SH-SY5Y (cell line): Measurements from ENCODE around the gene TUB.

Source experiments
- GATA2 ChIP-seq: IDR thresholded peaks from 2 replicates; pipeline ENCODE4 v1.6.1; 2011; ENCODE audit warnings: mild to moderate bottlenecking, low read depth, low read length
- GATA3 ChIP-seq: IDR thresholded peaks from 2 replicates; pipeline ENCODE4 v1.6.1; 2011; ENCODE audit warnings: low read depth, mild to moderate bottlenecking, low read length, moderate library complexity

Gene TUB

DNA sequence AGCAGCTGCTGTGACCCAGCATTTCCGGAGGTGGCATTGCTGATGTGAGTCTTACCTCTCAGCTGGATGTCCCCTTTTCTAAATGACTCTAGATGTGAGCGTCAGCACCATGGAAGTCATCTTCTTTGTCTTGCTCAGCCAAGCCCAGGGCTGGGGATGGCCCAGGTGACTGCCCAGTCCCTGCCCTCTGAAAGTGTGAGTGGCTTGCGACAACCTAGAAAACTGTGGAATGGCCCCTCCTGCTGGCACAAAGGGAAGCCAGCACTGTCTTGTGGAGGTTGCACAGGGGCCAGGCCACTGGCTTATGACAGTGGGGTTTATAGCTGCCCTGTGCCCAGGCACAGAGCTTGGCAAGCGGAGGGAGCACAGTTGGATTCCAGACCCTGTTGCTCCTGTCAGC, 6.2 kb downstream of the TUB start:
- TF ChIP-seq GATA2 (no peak), GATA3 (no peak)

DNA sequence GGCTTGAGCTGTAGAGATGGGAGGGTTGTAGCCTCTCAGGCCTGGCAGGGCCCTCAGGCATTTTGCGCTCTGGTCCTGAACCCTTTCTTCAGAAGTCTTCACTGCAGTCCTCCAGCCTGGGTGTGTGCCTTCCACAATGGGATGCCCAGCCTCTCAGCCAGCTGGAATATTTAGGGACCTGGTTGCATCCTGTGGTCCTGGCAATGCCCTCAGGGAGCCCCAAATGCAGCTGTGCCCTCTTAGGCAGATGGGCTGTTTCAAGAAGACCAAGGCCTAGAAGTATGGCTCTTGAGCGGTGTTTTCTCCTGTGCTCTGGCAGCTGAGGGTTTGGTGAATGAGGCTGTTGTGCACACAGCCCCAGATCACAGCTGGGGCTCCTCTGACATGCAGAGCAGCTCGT, 6.7 kb downstream of the TUB start:
- TF ChIP-seq GATA2 (no peak), GATA3 (no peak)

DNA sequence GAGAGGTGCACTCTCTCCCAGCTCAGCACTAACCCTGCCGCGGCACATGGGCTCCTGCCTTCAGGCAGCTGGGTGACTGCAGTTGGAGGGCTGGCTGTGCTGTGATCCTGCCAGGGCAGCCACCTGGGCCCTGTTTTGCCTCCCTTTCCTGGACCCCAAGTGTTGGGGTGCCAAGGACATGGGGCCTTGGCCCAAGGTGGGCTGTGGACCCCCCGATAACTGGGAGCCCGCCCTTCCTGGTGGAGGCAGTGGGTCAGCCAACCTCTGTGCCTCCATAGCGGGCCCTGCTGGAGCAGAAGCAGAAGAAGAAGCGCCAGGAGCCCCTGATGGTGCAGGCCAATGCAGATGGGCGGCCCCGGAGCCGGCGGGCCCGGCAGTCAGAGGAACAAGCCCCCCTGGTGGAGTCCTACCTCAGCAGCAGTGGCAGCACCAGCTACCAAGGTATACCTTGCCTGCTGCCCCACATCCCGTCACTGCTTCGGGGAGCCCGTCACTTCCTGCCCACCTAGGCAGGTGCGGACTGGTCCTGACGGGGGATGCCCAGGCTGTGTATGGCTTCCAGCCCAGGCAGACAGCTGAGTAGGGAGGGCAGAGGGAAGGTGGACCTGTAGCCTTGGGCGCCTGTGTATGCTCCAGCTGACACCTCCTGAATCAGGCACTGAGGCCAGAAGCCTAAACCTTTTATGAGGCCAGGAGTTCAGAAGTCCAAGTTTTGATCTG, 8.9 kb downstream of the TUB start:
- TF ChIP-seq GATA2 (no peak), GATA3 (no peak)

DNA sequence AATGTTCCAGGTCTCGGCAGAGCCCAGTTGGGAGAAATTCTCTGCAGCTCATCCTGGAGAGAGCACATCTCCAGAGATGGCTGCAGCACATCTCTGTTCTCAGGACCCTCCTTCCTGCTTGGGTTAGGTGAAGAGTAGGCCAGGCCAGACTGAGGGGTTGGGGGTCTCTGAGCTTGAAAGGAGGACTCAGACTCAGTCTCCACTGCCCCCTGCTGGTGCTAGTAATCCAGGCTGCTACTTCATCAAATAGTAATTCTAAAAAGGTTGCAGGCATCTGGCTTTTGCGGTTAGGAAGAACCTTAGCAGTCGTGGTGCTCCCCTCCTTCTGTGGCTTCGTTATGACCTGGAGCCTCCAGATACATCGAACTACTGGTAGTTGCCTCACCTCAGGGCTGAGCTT, 9.7 kb downstream of the TUB start:
- TF ChIP-seq GATA2: no peak
- TF ChIP-seq GATA3: no peak

DNA sequence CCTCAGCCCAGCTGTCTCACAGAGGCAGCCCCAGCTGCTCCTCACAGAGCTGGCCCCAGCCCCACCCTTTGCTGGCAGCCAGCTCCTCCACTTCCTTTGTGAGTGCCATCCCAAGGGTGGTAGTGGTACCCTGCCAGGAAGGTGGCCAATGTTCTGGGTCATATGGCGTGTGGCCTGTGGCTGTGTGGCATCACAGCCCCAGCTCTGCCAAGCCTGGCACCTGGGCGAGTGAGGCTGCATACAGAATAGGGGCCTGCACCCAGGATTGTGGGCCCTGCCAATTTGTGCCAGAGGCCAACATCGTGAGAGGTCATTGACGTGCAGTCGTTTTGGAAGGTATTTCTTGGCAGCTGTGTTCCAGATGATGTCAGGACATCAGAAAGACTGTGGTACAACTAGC, 10.7 kb downstream of the TUB start:
- TF ChIP-seq GATA3 (no peak), GATA2 (no peak)

DNA sequence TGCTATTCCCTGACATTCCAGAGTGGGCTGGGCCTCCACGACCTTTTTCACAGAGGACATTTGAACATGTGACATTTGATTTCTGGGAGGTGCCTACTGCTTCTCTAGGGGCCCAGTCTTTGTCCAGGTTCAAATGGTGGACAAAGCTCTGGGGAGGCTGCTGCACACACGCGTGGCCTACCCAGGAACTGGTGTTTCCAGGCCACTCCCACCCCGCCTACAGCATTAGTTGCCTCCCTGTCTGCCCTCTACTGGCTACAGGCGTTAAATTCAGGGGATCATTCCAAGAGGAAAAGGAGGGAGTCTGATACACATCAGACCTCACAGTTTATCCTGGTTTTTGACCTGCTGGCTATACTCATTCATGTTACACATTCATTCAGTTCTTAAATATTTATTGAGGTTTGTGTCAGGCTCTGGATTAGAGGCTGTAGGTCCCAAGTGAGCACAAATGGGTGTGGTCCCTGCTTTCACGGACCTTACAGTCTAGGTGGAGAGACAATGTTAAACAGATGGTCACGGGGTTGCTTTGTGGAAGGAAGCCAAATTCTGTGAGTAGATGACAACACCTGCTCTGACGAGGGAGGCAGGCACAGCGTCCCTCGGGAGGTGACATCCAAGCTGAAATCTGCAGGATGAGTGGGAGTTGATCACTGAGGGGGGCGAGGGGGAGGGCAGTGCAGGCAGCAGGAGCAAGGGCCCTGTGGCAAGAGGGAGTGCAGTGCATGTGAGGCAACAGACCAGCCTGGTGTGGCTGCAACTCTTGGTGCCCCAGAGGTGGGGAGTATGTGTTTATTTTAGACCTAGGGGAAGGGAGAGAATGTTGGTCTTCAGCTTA, 11.8 kb downstream of the TUB start:
- TF ChIP-seq GATA3 (no peak), GATA2 (no peak)

DNA sequence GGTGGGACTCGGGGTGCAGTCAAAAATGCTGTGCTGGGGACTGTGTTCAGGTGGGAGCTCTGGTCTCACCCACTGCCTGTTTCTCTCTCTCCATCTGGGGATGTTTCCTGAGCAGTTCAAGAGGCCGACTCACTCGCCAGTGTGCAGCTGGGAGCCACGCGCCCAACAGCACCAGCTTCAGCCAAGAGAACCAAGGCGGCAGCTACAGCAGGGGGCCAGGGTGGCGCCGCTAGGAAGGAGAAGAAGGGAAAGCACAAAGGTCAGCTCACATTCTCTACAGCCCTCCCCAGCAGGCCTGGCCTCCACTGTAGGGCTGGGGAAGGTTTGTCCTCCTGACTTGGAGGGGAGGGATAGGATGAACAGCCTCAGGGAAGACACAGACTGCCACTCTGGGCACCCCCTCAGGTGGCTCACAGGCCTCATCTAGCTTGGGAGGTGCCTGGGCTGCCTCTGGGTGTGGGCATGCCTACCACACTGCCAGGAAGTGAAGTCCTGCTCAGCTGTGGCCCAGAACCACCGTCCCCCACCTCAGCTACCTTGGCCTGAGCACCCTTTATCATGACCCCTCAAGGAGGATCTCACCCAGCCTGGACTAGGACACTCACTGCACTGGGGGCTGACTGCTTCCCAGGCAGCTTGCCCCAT, 13.0 kb downstream of the TUB start:
- TF ChIP-seq GATA2 (no peak), GATA3 (no peak)

DNA sequence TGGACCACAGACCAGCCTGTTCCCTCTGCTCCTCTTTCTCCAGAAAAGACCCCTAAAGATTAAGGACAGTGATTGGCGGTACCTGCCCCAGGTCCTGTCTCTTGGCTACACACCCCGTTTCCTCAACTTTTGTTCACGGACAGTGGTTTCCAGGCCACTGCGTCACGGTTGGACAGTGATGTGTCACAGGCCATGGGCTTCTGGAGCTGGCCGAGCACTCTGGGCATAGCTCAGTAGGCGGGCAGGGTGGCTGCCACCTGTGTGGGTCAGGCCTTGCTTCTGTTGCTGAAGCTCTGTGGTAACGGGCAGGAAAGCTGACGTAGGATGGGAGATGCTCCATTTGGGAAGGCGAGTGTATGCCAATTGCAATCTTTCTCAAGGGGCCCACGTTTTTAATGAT, 13.6 kb downstream of the TUB start:
- no peak for TF ChIP-seq GATA2
- TF ChIP-seq GATA3: no peak

DNA sequence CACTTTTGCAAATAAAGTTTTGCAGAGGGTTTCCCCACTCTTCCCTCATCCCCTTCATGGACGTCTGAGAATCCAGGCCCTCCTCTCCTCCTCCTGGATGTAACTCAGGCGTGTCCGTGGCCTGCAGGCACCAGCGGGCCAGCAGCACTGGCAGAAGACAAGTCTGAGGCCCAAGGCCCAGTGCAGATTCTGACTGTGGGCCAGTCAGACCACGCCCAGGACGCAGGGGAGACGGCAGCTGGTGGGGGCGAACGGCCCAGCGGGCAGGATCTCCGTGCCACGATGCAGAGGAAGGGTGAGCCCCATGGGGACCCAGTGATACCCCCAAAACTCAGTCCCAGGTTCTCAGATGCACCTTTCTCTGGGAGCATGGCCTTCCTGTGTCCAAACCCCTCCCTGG, 14.4 kb downstream of the TUB start:
- TF ChIP-seq GATA2 (no peak), GATA3 (no peak)

DNA sequence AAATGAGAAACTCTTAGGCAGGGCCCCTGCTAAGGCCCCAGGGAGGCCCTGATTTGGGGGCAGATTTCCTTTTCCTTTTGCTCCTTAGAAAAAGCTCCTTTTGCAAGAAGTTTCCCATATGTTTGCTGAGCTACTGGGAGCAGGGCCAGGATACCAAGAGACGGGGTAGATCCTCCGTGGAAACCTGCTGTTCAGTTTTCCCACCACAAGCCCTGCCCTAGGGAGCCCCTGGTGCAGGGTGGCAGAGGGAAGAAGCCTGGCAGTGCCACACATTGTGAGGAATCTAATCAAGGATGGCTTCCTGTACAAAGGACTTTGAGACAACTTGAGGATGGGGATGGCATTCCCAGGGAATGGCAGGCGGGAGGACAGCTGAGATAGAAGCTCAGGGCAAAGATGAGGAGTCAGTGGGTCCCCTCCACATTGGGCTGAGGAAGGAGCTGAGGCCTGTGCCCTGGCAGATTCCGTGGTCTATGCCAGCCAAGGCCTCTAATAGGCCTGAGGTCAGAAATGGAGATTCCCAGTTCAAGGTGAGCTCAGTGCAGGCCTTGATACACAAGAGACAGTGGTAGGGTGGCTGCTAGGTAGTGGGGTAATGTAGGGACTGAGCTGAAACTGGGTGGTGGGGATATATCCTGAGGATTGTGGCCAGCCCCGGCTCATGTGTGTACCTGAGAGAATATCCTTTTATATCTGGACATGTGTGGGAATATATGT, 15.0 kb downstream of the TUB start:
- TF ChIP-seq GATA2: no peak
- no peak for TF ChIP-seq GATA3

DNA sequence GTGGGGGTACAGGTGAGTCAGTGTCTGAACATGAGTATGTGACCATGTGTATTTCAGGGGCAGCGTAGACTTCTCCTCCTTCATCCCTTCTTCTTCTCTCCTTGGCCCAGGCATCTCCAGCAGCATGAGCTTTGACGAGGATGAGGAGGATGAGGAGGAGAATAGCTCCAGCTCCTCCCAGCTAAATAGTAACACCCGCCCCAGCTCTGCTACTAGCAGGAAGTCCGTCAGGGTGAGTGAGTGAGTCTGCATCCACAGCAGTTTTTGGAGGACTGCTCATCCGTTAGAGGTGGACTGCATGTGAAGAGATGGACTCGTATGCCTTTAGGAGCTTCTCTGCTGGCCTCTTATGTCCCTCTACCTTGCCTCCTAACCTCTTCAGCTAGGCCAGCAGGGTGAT, 15.6 kb downstream of the TUB start:
- TF ChIP-seq GATA3 (no peak), GATA2 (no peak)

DNA sequence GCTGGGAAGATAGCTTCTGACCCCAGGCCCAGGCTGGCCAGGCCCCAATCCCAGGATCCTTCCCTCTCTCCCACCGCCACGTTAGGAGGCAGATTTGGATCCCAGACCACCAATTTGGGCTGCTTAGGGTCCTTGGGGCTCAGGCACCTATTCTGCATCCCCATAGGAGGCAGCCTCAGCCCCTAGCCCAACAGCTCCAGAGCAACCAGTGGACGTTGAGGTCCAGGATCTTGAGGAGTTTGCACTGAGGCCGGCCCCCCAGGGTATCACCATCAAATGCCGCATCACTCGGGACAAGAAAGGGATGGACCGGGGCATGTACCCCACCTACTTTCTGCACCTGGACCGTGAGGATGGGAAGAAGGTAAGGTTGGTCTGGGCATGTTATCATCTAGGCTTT, 16.1 kb downstream of the TUB start:
- TF ChIP-seq GATA3: no peak
- no peak for TF ChIP-seq GATA2

DNA sequence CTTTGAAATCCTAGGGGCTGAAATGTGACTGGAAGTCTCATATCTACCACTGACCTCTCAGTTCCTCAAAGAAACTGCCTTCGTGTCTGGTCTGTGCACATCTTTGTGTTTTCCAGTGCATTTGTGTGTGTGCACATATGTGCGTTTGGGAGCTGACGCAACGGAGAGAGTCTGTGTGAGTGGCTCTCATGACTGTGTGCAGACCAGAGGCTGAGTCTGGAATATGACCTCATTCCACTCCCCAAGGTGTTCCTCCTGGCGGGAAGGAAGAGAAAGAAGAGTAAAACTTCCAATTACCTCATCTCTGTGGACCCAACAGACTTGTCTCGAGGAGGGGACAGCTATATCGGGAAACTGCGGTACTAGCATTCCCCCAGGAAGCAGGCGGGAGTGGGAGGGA, 16.5 kb downstream of the TUB start:
- TF ChIP-seq GATA3 (no peak), GATA2 (no peak)

DNA sequence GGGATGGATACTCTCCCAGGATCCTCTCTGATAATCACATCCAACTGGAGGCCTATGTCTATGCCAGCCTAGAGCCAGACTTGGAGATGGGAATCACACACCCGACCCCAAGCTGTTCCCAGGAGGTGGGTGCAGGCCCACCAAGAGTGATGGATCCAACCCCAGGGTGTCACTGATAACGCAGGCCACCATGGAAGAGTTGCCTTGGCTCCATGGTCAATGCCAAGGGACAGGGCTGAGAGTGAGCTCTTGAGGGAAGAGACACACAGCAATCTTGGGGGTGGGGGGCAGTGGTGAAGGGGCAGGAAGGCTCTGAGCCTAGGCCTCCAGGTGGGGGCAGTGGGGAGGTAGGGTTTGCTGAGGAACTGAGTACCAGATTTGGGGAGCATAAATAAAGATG, 16.9 kb downstream of the TUB start:
- no peak for TF ChIP-seq GATA3
- TF ChIP-seq GATA2: no peak

DNA sequence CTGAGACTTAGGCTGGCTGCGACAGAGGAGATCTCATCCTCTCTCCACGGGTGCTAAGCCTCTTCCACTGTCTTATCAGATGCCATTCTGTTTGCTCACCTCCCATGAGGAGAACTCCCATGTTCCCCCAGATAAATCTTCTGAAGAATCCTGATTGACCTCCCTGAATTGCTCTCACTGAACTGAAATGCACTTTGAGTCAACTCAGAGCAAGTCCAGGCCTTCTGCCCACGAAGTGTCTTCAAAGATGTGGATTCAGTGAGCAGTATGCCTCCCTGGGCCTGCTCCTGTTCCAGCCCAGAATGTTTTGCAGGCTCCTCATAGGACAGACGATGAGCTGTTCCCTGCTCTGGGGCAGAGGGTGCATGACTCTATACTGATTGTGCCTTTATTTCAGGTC, 17.4 kb downstream of the TUB start:
- TF ChIP-seq GATA2: no peak
